ENCODE measurements around the gene SAC3D1. TPM values are rescaled to one million over a fixed set of nuclear protein-coding genes. Genes with fewer than 3 reads are reported as not detected.
"Not testable (repeated sequence)": the region's sequence is repeated elsewhere in the genome, so short reads cannot be mapped to it uniquely, and the experiment has no call there.

Gene SAC3D1
- total RNA-seq, 1 experiment from 2014 or later = 61.0 TPM

DNA sequence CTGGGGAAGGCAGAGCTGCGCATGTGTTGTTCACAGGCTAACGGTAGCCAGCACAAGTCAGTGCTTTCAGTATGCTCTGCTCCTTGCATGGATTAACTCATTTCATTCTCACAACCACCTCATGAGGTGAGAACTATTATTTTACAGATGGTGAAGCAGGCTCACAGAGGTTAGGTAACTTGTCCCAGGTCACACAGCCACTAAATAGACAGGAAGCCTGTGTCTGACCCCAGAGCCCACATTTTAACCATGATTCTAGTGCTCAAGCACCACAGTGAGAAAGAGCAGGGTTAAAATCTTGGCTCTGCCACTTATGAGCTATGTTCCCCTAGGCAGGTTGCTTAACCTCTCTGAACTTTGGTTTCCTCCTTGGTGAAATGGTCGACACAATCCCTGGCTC is 20.0 kb upstream of the SAC3D1 start:
- ChIA-PET CTCF (no interaction called here), POLR2A (ENCODE audit: unreplicated experiment) (no interaction called here)
- Histone ChIP-seq H3K4me3 (ENCODE audit: low read length) (no peak overlapping the region), H4K20me1 (ENCODE audit: low read length) (no peaks in the 10 kb centered on the region), H3K27ac (ENCODE audit: low read length) (no peak overlapping the region), H2AFZ (ENCODE audit: low read length) (no peak overlapping the region), H3K27me3 (ENCODE audit: low read length) (no peaks in the 10 kb centered on the region), H3K9me3 (ENCODE audit: low read length) (no peaks in the 10 kb centered on the region), H3K79me2 (ENCODE audit: low read length) (no peaks in the 10 kb centered on the region), H3K4me2 (ENCODE audit: low read length) (no peak overlapping the region), H3F3A (ENCODE audit: low read length, unreplicated experiment) (no peaks in the 10 kb centered on the region), H3K9me2 (replicated peaks; ENCODE audit: low read length) (no peaks in the 10 kb centered on the region), H3K36me3 (ENCODE audit: low read depth, low read length) (no peaks in the 10 kb centered on the region), H3K9ac (ENCODE audit: low read length) (no peak overlapping the region), H3K4me1 (ENCODE audit: insufficient read depth, low read length) (no peaks in the 10 kb centered on the region; the same call in 1 of the 2 replicates)
- BruUV-seq (replicated peaks) = no TSS peak
- intact Hi-C loops (cut with micrococcal nuclease) = no loop called here
- TF ChIP-seq EZH2 (IDR thresholded peaks at IDR 0.05; ENCODE audit: low read length, unreplicated experiment) = no peak
- TF ChIP-seq, protein P1, sequence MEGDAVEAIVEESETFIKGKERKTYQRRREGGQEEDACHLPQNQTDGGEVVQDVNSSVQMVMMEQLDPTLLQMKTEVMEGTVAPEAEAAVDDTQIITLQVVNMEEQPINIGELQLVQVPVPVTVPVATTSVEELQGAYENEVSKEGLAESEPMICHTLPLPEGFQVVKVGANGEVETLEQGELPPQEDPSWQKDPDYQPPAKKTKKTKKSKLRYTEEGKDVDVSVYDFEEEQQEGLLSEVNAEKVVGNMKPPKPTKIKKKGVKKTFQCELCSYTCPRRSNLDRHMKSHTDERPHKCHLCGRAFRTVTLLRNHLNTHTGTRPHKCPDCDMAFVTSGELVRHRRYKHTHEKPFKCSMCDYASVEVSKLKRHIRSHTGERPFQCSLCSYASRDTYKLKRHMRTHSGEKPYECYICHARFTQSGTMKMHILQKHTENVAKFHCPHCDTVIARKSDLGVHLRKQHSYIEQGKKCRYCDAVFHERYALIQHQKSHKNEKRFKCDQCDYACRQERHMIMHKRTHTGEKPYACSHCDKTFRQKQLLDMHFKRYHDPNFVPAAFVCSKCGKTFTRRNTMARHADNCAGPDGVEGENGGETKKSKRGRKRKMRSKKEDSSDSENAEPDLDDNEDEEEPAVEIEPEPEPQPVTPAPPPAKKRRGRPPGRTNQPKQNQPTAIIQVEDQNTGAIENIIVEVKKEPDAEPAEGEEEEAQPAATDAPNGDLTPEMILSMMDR (conservative IDR thresholded peaks at IDR 0.05; ENCODE audit: low read depth, low read length) = no peak
- TF ChIP-seq EZH2phosphoT487 (IDR thresholded peaks at IDR 0.05; ENCODE audit: borderline replicate concordance, low read length) = no peak
- no peak for ATAC-seq
- DNase-seq = no peak

DNA sequence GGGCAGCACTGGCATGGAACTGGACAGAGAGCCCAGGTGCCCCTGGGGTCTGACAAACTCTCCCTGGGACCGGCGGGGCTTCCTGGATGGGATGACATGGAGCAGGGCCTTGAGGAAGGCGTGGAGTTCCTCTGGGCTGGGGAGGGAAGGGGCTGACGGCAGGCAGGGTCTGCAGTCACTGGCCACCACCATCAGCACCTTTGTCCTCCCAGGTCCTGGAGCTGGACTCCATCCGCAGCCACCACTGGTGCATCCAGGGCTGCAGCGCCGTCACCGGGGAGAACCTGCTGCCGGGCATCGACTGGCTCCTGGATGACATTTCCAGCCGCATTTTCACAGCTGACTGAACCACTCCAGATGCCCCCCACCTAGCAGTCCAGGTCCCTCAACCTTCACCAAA is 19.5 kb upstream of the SAC3D1 start:
- Histone ChIP-seq H4K20me1 (ENCODE audit: low read length) (no peaks in the 10 kb centered on the region), H3K4me2 (ENCODE audit: low read length) (no peak overlapping the region), H3K9ac (ENCODE audit: low read length) (no peak overlapping the region), H3K4me3 (ENCODE audit: low read length) (no peak overlapping the region), H3F3A (ENCODE audit: low read length, unreplicated experiment) (no peaks in the 10 kb centered on the region), H2AFZ (ENCODE audit: low read length) (no peak overlapping the region), H3K27ac (ENCODE audit: low read length) (no peak overlapping the region), H3K27me3 (ENCODE audit: low read length) (no peaks in the 10 kb centered on the region), H3K4me1 (ENCODE audit: insufficient read depth, low read length) (no peaks in the 10 kb centered on the region; the same call in 1 of the 2 replicates), H3K9me2 (replicated peaks; ENCODE audit: low read length) (no peaks in the 10 kb centered on the region), H3K79me2 (ENCODE audit: low read length) (no peaks in the 10 kb centered on the region), H3K9me3 (ENCODE audit: low read length) (no peaks in the 10 kb centered on the region), H3K36me3 (ENCODE audit: low read depth, low read length) (no peaks in the 10 kb centered on the region)
- POLR2A ChIA-PET (ENCODE audit: unreplicated experiment) = no interaction called here
- CTCF ChIA-PET = interaction anchor here (1.1 kb wide), 1 partner anchor 173 kb away, joined by 3 read pairs; no protein-coding TSS in a partner anchor
- intact Hi-C loops (cut with micrococcal nuclease) = no loop called here
- no TSS peak for BruUV-seq (replicated peaks)
- ATAC-seq (no peak), DNase-seq (no peak)
- TF ChIP-seq EZH2 (IDR thresholded peaks at IDR 0.05; ENCODE audit: low read length, unreplicated experiment) = no peak
- no peak for TF ChIP-seq EZH2phosphoT487 (IDR thresholded peaks at IDR 0.05; ENCODE audit: borderline replicate concordance, low read length)
- TF ChIP-seq, protein P1 (conservative IDR thresholded peaks at IDR 0.05; ENCODE audit: low read depth, low read length) = no peak

DNA sequence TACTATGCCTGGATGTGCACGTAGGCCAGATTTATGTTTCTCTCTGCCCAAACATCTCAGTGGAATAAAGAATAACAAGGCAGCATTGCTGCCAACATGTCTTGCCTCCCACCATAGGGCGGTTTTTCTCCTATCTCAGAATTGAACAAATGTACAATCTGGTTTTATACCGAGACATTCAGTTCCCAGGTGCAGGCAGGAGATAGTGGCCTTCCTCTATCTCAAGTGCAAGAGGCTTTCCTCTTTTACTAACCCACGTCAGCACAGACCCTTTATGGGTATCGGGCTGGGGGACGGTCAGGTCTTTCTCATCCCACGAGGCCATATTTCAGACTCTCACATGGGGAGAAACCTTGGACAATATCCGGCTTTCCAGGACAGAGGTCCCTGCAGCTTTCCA is 17.5 kb upstream of the SAC3D1 start:
- BruUV-seq (replicated peaks); H3K4me1 ChIP-seq (ENCODE audit: insufficient read depth, low read length); H3K9me2 ChIP-seq (replicated peaks; ENCODE audit: low read length); CTCF ChIA-PET; H4K20me1 ChIP-seq (ENCODE audit: low read length); H3K9ac ChIP-seq (ENCODE audit: low read length); H3K4me3 ChIP-seq (ENCODE audit: low read length); H3K27ac ChIP-seq (ENCODE audit: low read length); H3K9me3 ChIP-seq (ENCODE audit: low read length); H3F3A ChIP-seq (ENCODE audit: low read length, unreplicated experiment); H3K79me2 ChIP-seq (ENCODE audit: low read length); H3K36me3 ChIP-seq (ENCODE audit: low read depth, low read length); H3K27me3 ChIP-seq (ENCODE audit: low read length); DNase-seq; H3K4me2 ChIP-seq (ENCODE audit: low read length); POLR2A ChIA-PET (ENCODE audit: unreplicated experiment); H2AFZ ChIP-seq (ENCODE audit: low read length); ATAC-seq; intact Hi-C loops (cut with micrococcal nuclease): not testable (repeated sequence)
